BLaER1 treated with 17β-estradiol and CSF1 and Interleukin-3, amounts not matched to agents 10 nM and 100 nM (cell line): ENCODE results near the gene BTBD19.

ENCODE experiments used
- H3K27ac ChIP-seq, 11 experiments: shearing (Covaris generic); formaldehyde crosslinking; 2 replicates each; pipeline ENCODE4 v1.8.1; 2022
- H3K27me3 ChIP-seq, 11 experiments: shearing (Covaris generic); formaldehyde crosslinking; 2 replicates each; pipeline ENCODE4 v1.8.1; 2022
- H3K36me3 ChIP-seq, 11 experiments: shearing (Covaris generic); formaldehyde crosslinking; 2 replicates each; pipeline ENCODE4 v1.8.1; 2022
- H3K4me1 ChIP-seq, 10 experiments: shearing (Covaris generic); formaldehyde crosslinking; 2 replicates each; pipeline ENCODE4 v1.8.1; 2022
- H3K4me2 ChIP-seq, 11 experiments: shearing (Covaris generic); formaldehyde crosslinking; 2 replicates each; pipeline ENCODE4 v1.8.1; 2022
- H3K4me3 ChIP-seq, 10 experiments: shearing (Covaris generic); formaldehyde crosslinking; 2 replicates each; pipeline ENCODE4 v1.8.1; 2022
- H3K9ac ChIP-seq, 11 experiments: shearing (Covaris generic); formaldehyde crosslinking; 2 replicates each; pipeline ENCODE4 v1.8.1; 2022
- H3K9me3 ChIP-seq, 11 experiments: shearing (Covaris generic); formaldehyde crosslinking; replicated peaks in 1 of 11; 2 replicates each; pipeline ENCODE4 v1.8.1; 2022
- H4K20me1 ChIP-seq, 11 experiments: shearing (Covaris generic); formaldehyde crosslinking; 2 replicates each; pipeline ENCODE4 v1.8.1; 2022
- Cebpa-rat ChIP-seq, 11 experiments: shearing (Covaris generic); IDR thresholded peaks; 2 replicates each; pipeline ENCODE4 v1.8.1; 2022

The BTBD19 gene

DNA sequence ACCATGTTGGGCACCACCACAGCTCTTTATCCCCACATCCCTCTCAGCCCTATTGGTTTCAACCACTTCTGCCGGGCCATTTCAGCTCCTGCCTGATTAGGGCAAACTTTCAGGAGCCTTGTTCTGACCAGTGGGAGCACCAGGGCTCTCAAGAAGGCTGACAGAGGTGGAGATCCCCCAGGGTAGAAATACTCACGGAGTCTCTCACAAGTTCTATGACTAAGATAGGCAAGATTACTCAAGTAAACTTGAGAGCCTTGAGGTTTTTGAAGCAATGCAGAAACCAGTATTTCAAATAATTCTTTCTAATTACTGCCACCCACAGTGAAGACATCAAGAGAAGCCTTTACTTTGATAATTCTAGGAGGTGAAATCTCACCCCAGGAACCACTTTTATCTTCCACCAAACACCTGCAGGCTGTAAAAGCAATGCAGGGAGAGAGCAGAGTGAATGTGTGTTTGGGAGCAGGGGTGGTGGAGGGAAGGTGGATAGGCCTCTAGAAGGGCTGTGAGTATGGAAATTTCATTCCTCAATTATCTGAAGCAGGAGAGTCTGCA, 41.3 kb downstream of the BTBD19 start:
- Histone ChIP-seq H3K4me3 (no peak overlapping the region), H3K27me3 (no peaks in the 10 kb centered on the region), H3K4me2 (no peak overlapping the region), H3K4me1 (peaks cover 0 to 1% (median 0%) of the 10 kb centered on the region in 10 experiments; a peak in 1 of 20 replicates), H3K9ac (no peak overlapping the region), H3K27ac (no peak overlapping the region), H3K9me3 (no peaks in the 10 kb centered on the region), H4K20me1 (no peaks in the 10 kb centered on the region), H3K36me3 (peaks cover 5 to 67% (median 27%) of the 10 kb centered on the region in 11 experiments; a peak in 17 of 22 replicates)
- no peak for TF ChIP-seq Cebpa-rat (IDR thresholded peaks at IDR 0.05)

DNA sequence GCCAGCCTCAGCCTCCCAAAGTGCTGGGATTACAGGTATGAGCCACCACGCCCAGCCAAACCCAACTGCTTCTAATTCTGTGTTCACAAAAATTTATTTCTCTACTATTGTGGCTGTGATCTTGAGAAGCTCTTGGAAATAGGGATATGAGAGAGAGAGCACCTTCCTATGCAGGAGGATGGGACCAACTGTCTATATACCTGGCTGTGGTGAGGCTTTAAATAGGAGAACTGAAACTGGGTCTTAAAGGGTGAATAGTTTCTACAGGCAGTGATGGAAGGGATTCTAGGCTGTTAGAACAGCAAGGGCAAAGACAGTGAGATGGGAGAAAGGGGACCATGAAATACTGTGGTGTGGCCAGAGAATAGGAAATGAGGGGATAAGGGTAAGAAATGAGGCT, 43.0 kb downstream of the BTBD19 start:
- Histone ChIP-seq H3K4me2 (no peak overlapping the region), H3K9me3 (no peaks in the 10 kb centered on the region), H3K4me3 (no peak overlapping the region), H3K36me3 (peaks cover 11 to 83% (median 38%) of the 10 kb centered on the region in 11 experiments; a peak in 19 of 22 replicates), H3K27ac (no peak overlapping the region), H3K9ac (no peak overlapping the region), H3K4me1 (peaks cover 0 to 11% (median 0%) of the 10 kb centered on the region in 10 experiments; a peak in 4 of 20 replicates), H3K27me3 (no peaks in the 10 kb centered on the region), H4K20me1 (no peaks in the 10 kb centered on the region)
- no peak for TF ChIP-seq Cebpa-rat (IDR thresholded peaks at IDR 0.05)

DNA sequence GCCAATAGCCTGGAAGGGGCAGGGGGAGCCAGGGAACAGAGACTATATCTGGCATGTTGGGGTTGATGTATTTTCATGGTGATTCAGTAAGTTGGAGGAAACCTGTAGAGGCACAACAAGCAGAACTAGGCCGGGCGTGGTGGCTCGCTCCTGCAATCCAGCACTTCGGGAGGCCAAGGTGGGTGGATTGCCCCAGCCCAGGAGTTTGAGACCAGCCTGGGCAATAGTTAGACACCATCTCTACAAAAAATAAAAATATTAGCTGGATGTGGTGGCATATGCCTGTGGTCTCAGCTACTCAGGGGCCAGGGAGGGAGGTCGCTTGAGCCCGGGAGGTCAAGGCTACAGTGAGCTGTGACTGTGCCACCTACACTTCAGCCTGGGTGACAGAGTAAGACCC, 44.9 kb downstream of the BTBD19 start:
- H3K36me3 ChIP-seq, result peaks cover 22 to 90% (median 47%) of the 10 kb centered on the region in 11 experiments; a peak in 21 of 22 replicates
- no peak overlapping the region for H3K4me3 ChIP-seq
- peaks cover 0 to 16% (median 0%) of the 10 kb centered on the region in 10 experiments; a peak in 4 of 20 replicates for H3K4me1 ChIP-seq
- TF ChIP-seq Cebpa-rat (IDR thresholded peaks at IDR 0.05), result no peak
- no peak overlapping the region for H3K4me2 ChIP-seq
- no peaks in the 10 kb centered on the region for H4K20me1 ChIP-seq
- H3K9ac ChIP-seq, result no peak overlapping the region
- H3K27me3 ChIP-seq, result no peaks in the 10 kb centered on the region
- no peaks in the 10 kb centered on the region for H3K9me3 ChIP-seq
- H3K27ac ChIP-seq, result no peak overlapping the region

DNA sequence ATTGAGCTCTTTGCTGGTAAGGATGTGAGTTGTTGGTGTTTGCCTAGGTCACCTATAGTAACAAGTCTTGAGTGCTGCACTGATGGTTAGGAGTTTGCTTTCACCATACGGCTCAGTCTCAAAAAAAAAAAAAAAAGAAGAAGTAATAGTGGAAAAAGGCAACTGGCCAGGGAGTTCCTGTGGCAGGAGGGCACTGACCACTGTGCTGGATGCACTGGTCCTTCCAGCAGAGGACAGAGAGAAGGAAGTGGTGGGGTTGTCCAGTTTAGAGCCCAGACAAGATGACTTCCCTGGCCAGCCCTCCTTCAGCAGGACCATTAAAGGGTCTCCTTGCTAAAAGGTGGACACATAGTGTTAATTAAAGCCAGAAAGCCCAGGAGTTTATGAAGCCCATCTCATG, 46.6 kb downstream of the BTBD19 start:
- Histone ChIP-seq H3K4me3 (no peak overlapping the region), H3K9me3 (no peaks in the 10 kb centered on the region), H3K27me3 (no peaks in the 10 kb centered on the region), H3K4me1 (peaks cover 0 to 20% (median 1%) of the 10 kb centered on the region in 10 experiments; a peak in 16 of 20 replicates), H4K20me1 (no peaks in the 10 kb centered on the region), H3K9ac (no peak overlapping the region), H3K36me3 (peaks cover 23 to 93% (median 52%) of the 10 kb centered on the region in 11 experiments; a peak in 20 of 22 replicates), H3K4me2 (peak overlapping the region in 1 of 11 experiments; percentile 50; a peak in 2 of 22 replicates), H3K27ac (no peak overlapping the region)
- no peak for TF ChIP-seq Cebpa-rat (IDR thresholded peaks at IDR 0.05)

DNA sequence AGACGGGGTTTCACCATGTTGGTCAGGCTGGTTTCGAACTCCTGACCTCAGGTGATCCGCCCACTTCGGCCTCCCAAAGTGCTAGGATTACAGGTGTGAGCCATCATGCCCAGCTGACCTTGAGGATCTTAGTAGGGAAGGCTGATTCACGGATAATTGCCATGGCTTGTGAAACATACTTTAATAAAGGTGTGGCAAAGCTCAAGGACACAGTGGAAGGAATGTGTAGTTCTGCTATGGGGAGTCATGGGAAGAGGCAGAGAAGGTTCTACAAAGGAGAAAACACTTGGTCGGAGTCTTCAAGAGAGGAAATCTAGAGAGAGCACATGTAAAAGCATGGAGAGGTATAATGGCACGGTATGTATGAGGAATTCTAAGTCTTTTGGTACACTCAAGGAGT, 47.4 kb downstream of the BTBD19 start:
- Histone ChIP-seq H3K4me3 (no peak overlapping the region), H3K36me3 (peaks cover 15 to 85% (median 44%) of the 10 kb centered on the region in 11 experiments; a peak in 19 of 22 replicates), H3K27me3 (no peaks in the 10 kb centered on the region), H3K27ac (no peak overlapping the region), H3K4me1 (peaks cover 8 to 28% (median 9%) of the 10 kb centered on the region in 10 experiments; a peak in 19 of 20 replicates), H4K20me1 (no peaks in the 10 kb centered on the region), H3K9ac (no peak overlapping the region), H3K9me3 (no peaks in the 10 kb centered on the region), H3K4me2 (no peak overlapping the region)
- no peak for TF ChIP-seq Cebpa-rat (IDR thresholded peaks at IDR 0.05)

DNA sequence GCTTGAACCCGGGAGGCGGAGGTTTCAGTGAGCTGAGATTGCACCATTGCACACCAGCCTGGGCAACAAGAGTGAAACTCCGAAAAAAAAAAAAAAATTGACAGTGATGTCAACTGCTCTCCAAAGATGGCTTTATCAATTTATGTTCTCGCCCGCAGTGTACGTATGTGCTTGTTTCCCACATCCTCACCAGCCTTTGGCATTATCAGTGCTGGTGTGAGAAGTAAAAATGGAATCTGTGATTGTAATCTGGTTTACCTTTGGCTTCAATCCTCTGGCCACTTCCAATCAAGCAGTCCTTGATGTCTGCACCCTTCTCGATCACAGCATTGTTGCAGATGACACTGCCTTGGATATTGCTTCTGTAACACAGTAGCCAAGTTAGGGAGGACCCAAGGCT, 49.1 kb downstream of the BTBD19 start:
- no peaks in the 10 kb centered on the region for H4K20me1 ChIP-seq
- H3K4me1 ChIP-seq, result peaks cover 12 to 43% (median 16%) of the 10 kb centered on the region in 10 experiments; a peak in 19 of 20 replicates
- H3K4me3 ChIP-seq, result no peak overlapping the region
- no peak overlapping the region for H3K4me2 ChIP-seq
- H3K36me3 ChIP-seq, result peaks cover 14 to 79% (median 43%) of the 10 kb centered on the region in 11 experiments; a peak in 19 of 22 replicates
- no peaks in the 10 kb centered on the region for H3K9me3 ChIP-seq
- no peak for TF ChIP-seq Cebpa-rat (IDR thresholded peaks at IDR 0.05)
- H3K27me3 ChIP-seq, result no peaks in the 10 kb centered on the region
- H3K9ac ChIP-seq, result no peak overlapping the region
- H3K27ac ChIP-seq, result no peak overlapping the region

DNA sequence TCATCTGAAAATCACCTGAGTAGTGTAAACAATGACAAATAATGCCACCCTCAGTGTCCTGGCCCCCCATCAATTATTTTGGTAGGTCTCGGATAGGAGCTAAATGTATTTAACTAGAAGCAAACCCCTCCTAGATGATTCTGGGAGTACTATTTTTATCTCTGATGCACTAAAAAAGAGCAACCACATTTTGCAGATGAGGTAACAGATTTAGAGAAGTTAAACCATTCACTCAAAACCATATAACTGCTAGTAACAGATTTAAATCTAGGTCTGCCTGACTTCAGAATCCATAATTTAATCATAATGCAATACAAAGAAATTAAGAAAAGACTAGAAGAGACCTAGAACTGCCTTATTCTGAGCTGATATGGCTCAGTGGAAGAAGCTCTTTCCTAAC, 52.0 kb downstream of the BTBD19 start:
- H3K4me2 ChIP-seq, result peak overlapping the region; percentile 2 to 65 (median 37); a peak in 17 of 22 replicates
- H3K27ac ChIP-seq, result peak overlapping the region in 6 of 11 experiments; percentile 2 to 17 (median 10); a peak in 5 of 22 replicates

DNA sequence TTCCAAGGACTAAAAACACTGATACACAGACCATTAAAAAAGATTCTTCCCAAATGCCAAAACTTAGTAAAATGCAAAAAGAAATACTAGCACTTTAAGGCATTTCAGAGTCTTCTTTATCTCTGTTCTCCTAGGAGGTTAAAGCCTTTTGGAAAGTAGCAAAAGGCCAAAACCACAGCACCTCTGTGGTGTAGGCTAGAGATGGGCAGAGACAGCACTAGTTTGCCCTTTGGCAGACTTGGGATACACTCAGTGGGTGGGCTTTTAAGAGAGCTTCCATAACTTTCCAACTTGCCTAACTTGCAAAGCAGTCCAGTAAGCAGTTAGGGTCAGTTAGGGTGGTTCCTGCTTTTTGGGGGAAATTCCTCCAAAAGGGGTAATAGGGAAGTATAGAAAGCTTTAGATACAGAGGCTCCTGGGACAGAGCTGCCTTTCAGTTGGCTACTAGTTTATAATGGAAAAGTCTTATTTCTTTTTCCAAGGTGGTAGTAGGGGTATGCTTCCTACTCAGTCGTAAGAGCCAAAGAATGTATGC, 52.6 kb downstream of the BTBD19 start:
- TF ChIP-seq Cebpa-rat (IDR thresholded peaks at IDR 0.05), result no peak
- Histone ChIP-seq H3K9ac (0 out of 22 replicates have a peak overlapping the region, but pooled peaks of 1 of the 11 experiments have one; percentile 2), H3K27ac (peak overlapping the region in 7 of 11 experiments; percentile 2 to 17 (median 4); a peak in 5 of 22 replicates), H3K9me3 (no peaks in the 10 kb centered on the region), H3K4me1 (peaks cover 12 to 34% (median 16%) of the 10 kb centered on the region in 10 experiments; a peak in 19 of 20 replicates), H3K36me3 (peaks cover 20 to 85% (median 62%) of the 10 kb centered on the region in 11 experiments; a peak in 21 of 22 replicates), H3K4me3 (no peak overlapping the region), H4K20me1 (no peaks in the 10 kb centered on the region), H3K27me3 (no peaks in the 10 kb centered on the region), H3K4me2 (peak overlapping the region; percentile 2 to 65 (median 37); a peak in 16 of 22 replicates)

More for the DNA sequence above, 52.0 kb downstream of the BTBD19 start:
- no peak for TF ChIP-seq Cebpa-rat (IDR thresholded peaks at IDR 0.05)
- H3K27me3 ChIP-seq, result no peaks in the 10 kb centered on the region
- peaks cover 12 to 35% (median 16%) of the 10 kb centered on the region in 10 experiments; a peak in 19 of 20 replicates for H3K4me1 ChIP-seq
- no peaks in the 10 kb centered on the region for H3K9me3 ChIP-seq
- H3K4me3 ChIP-seq, result no peak overlapping the region
- H4K20me1 ChIP-seq, result no peaks in the 10 kb centered on the region
- peaks cover 20 to 85% (median 59%) of the 10 kb centered on the region in 11 experiments; a peak in 21 of 22 replicates for H3K36me3 ChIP-seq
- H3K9ac ChIP-seq, result 0 out of 22 replicates have a peak overlapping the region, but pooled peaks of 1 of the 11 experiments have one; percentile 2

DNA sequence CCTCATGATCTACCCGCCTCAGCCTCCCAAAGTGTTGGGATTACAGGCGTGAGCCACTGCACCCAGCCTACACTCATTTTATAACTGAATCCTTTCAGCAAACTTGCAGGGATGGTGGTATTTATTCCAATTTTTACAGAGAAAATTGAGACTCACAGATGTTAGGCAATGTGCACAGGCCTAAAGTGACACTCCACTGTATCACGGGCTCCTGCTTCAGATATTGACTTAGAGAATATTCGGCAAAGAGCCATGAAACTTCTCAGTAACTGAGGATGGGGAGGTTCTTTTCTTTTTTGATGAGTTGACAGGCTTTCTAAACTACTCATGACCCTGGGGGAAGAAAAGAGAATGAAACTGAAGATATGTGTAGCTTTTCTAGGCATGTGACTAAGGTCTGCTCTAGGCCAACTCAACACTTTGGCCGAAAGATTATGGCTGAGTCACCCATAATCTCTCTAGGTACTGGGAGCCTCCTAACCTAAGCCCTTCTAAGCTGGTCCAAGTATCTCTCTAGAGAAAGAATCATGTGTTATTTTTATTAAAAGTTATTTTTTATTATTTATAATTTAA, 54.6 kb downstream of the BTBD19 start:
- Histone ChIP-seq H4K20me1 (no peaks in the 10 kb centered on the region), H3K9ac (no peak overlapping the region), H3K27me3 (no peaks in the 10 kb centered on the region), H3K36me3 (peaks cover 18 to 85% (median 60%) of the 10 kb centered on the region in 11 experiments), H3K4me3 (no peak overlapping the region), H3K9me3 (no peaks in the 10 kb centered on the region), H3K4me2 (no peak overlapping the region), H3K27ac (no peak overlapping the region), H3K4me1 (peaks cover 12 to 26% (median 16%) of the 10 kb centered on the region in 10 experiments; a peak in 19 of 20 replicates)
- no peak for TF ChIP-seq Cebpa-rat (IDR thresholded peaks at IDR 0.05)
